Duodenal mucosa (tissue), 2 donors: Measurements from ENCODE around the gene RASSF10.

ENCODE experiments used
- H3K27ac ChIP-seq: one replicate; pipeline ENCODE4 v1.7.0; 2013; ENCODE audit warnings: low read depth, low read length
- H3K27me3 ChIP-seq, 2 donors: one replicate each; pipeline ENCODE4 v1.7.0; 2013; ENCODE audit warnings: low read length in 2 of 2, control low read depth in 1 of 2; ENCODE audit not compliant: insufficient read depth in 2 of 2, control insufficient read depth in 1 of 2
- H3K36me3 ChIP-seq, 2 donors: one replicate each; pipeline ENCODE4 v1.7.0; 2013; ENCODE audit warnings: low read length in 2 of 2, control low read depth in 1 of 2; ENCODE audit not compliant: insufficient read depth in 2 of 2, control insufficient read depth in 1 of 2
- H3K4me1 ChIP-seq, 2 donors: one replicate each; pipeline ENCODE4 v1.7.0; 2013; ENCODE audit warnings: low read length in 2 of 2, control low read depth in 1 of 2; ENCODE audit not compliant: insufficient read depth in 2 of 2, control insufficient read depth in 1 of 2
- H3K4me3 ChIP-seq, 2 donors: one replicate each; pipeline ENCODE4 v1.7.0; 2013; ENCODE audit warnings: low read length in 2 of 2, low read depth in 1 of 2
- H3K9ac ChIP-seq, 2 donors: one replicate each; pipeline ENCODE4 v1.7.0; 2013; ENCODE audit warnings: low read length in 2 of 2, low read depth in 1 of 2
- H3K9me3 ChIP-seq, 2 donors: one replicate each; pipeline ENCODE4 v1.7.0; 2013; ENCODE audit warnings: low read length in 2 of 2, control low read depth in 1 of 2; ENCODE audit not compliant: control insufficient read depth in 1 of 2

The RASSF10 gene

GRCh38 chr11:13051257-13051656 is 42.1 kb downstream of the RASSF10 start:
- no peak overlapping the region for H3K9ac ChIP-seq
- H3K9me3 ChIP-seq = no peaks in the 10 kb centered on the region
- H3K27me3 ChIP-seq = no peaks in the 10 kb centered on the region
- peaks cover 9 to 12% of the 10 kb centered on the region in 2 donors for H3K4me1 ChIP-seq
- H3K36me3 ChIP-seq = no peaks in the 10 kb centered on the region
- no peak overlapping the region for H3K4me3 ChIP-seq
- no peak overlapping the region for H3K27ac ChIP-seq

DNA sequence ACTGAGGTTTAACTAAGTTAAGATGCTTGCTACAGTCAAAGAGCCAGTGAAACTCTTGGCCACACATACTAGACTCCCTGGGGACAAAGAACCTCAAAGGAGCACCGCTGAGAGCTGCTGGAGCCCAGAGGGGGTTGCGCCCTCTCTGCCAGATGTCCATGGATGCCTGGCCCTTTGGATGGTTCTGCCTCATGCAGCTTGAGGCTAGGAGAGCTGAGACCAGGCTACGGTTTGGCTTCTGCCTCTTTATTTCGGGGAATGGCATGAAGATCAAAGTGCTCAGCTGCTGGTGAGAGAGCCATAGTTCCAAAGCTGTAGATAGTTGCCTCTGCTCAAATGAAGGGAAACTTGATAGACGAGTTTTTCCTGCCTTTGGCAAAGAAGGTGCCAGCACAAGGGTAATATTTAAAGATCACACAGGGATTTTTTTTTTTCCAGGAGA is 43.0 kb downstream of the RASSF10 start:
- no peaks in the 10 kb centered on the region for H3K27me3 ChIP-seq
- no peaks in the 10 kb centered on the region for H3K9me3 ChIP-seq
- no peak overlapping the region for H3K27ac ChIP-seq
- H3K4me1 ChIP-seq = peaks cover 9 to 12% of the 10 kb centered on the region in 2 donors
- no peak overlapping the region for H3K9ac ChIP-seq
- H3K4me3 ChIP-seq = no peak overlapping the region
- H3K36me3 ChIP-seq = no peaks in the 10 kb centered on the region

DNA sequence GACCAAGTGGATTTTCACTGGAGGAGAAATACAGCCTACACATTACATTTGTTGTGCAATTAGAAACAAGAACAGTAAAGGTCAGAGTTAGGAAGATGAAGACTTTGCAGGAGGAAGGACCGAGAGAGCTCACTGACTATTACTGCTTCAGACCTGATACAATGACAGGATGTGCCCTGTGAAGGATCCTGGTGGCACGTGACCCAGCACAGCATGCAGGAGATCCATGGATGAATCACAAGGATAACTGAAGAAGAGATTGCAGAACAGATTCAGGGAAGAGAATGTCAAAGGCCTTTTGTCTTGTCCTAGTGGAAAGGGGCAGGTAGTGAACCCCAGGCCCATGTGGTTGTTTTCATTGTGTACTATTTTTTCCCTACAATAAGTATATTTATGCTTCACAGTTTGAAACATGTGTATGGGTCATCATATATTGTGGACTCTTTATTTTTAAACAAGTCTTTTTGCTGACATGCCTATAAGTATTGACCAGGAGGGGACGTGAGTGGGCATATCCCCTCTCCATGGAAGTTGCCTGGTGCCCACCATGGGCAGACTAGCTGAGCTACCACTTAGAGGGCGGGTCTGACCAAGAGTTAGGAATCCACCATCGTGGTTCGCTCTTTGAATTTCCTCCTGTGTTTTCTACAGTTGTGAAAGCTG is 44.3 kb downstream of the RASSF10 start:
- peaks cover 9 to 12% of the 10 kb centered on the region in 2 donors for H3K4me1 ChIP-seq
- no peaks in the 10 kb centered on the region for H3K27me3 ChIP-seq
- H3K4me3 ChIP-seq = no peak overlapping the region
- no peak overlapping the region for H3K27ac ChIP-seq
- no peaks in the 10 kb centered on the region for H3K36me3 ChIP-seq
- H3K9me3 ChIP-seq = no peaks in the 10 kb centered on the region
- H3K9ac ChIP-seq = no peak overlapping the region

- H3K36me3 ChIP-seq = no peaks in the 10 kb centered on the region
- no peak overlapping the region for H3K27ac ChIP-seq
- H3K9me3 ChIP-seq = no peaks in the 10 kb centered on the region
- peaks cover 9 to 12% of the 10 kb centered on the region in 2 donors for H3K4me1 ChIP-seq
- no peak overlapping the region for H3K9ac ChIP-seq
- no peaks in the 10 kb centered on the region for H3K27me3 ChIP-seq
- H3K4me3 ChIP-seq = no peak overlapping the region
These were observed 45.2 kb downstream of the RASSF10 start for GRCh38 chr11:13054278-13054677.

- Histone ChIP-seq H3K36me3 (no peaks in the 10 kb centered on the region), H3K27me3 (no peaks in the 10 kb centered on the region), H3K9ac (no peak overlapping the region), H3K4me1 (peaks cover 9 to 12% of the 10 kb centered on the region in 2 donors), H3K27ac (no peak overlapping the region), H3K4me3 (no peak overlapping the region), H3K9me3 (no peaks in the 10 kb centered on the region)
These were observed 46.1 kb downstream of the RASSF10 start for GRCh38 chr11:13055200-13055599.

- H3K36me3 ChIP-seq = no peaks in the 10 kb centered on the region
These were observed 52.3 kb downstream of the RASSF10 start for GRCh38 chr11:13061294-13061990.

More at GRCh38 chr11:13061294-13061990, 52.3 kb downstream of the RASSF10 start:
- H3K27ac ChIP-seq = no peak overlapping the region
- no peak overlapping the region for H3K9ac ChIP-seq
- no peaks in the 10 kb centered on the region for H3K9me3 ChIP-seq
- no peak overlapping the region for H3K4me3 ChIP-seq
- H3K4me1 ChIP-seq = peaks cover 8 to 10% of the 10 kb centered on the region in 2 donors
- H3K27me3 ChIP-seq = no peaks in the 10 kb centered on the region
